GM18526 (cell line): ENCODE measurements around the gene SRRD.

Experiments
- POLR2A ChIP-seq: IDR thresholded peaks from 3 replicates; pipeline ENCODE4 v1.6.1; 2011; ENCODE audit not compliant: insufficient read length; ENCODE audit errors: extremely low read depth

Gene SRRD

GRCh38 chr22:26450453-26451185, 33.1 kb upstream of the SRRD start:
- TF ChIP-seq POLR2A: no peak

GRCh38 chr22:26452236-26453016, 31.3 kb upstream of the SRRD start:
- no peak for TF ChIP-seq POLR2A

GRCh38 chr22:26453216-26453615, 30.5 kb upstream of the SRRD start:
- no peak for TF ChIP-seq POLR2A

- no peak for TF ChIP-seq POLR2A
These were observed 29.7 kb upstream of the SRRD start for GRCh38 chr22:26453812-26454500.

GRCh38 chr22:26457661-26458272, 25.9 kb upstream of the SRRD start:
- TF ChIP-seq POLR2A: no peak

GRCh38 chr22:26460202-26460601, 23.5 kb upstream of the SRRD start:
- no peak for TF ChIP-seq POLR2A

GRCh38 chr22:26461188-26461810, 22.4 kb upstream of the SRRD start:
- no peak for TF ChIP-seq POLR2A

GRCh38 chr22:26462051-26462450, 21.6 kb upstream of the SRRD start:
- TF ChIP-seq POLR2A: no peak

GRCh38 chr22:26462641-26463040, 21.0 kb upstream of the SRRD start:
- no peak for TF ChIP-seq POLR2A

- no peak for TF ChIP-seq POLR2A
These were observed 20.5 kb upstream of the SRRD start for GRCh38 chr22:26463101-26463661.

GRCh38 chr22:26463688-26464087, 20.0 kb upstream of the SRRD start:
- no peak for TF ChIP-seq POLR2A

GRCh38 chr22:26464312-26464711, 19.4 kb upstream of the SRRD start:
- no peak for TF ChIP-seq POLR2A

- TF ChIP-seq POLR2A: no peak
These were observed 17.5 kb upstream of the SRRD start for GRCh38 chr22:26466196-26466595.

- no peak for TF ChIP-seq POLR2A
These were observed 12.9 kb upstream of the SRRD start for GRCh38 chr22:26470807-26471206.

- TF ChIP-seq POLR2A: no peak
These were observed 12.2 kb upstream of the SRRD start for GRCh38 chr22:26471522-26471921.
